Left colon (tissue), 2 donors: ENCODE measurements around the gene TEX29. TPM values are rescaled to one million over a fixed set of nuclear protein-coding genes. Genes with fewer than 3 reads are reported as not detected.

Experiments
- ATAC-seq: fragments of 200-7000 bp; cut with Tn5 transposase; one replicate; pipeline ENCODE4 v1.9.1; 2020; ENCODE audit warnings: mild to moderate bottlenecking, moderate library complexity
- DNase-seq, 2 donors: peaks; one replicate each; pipeline ENCODE4 v3.0.0-alpha.2; 2020
- intact Hi-C, 2 donors: fragments of 100-400 bp; cut with DNase I in 1 of 2; cut with micrococcal nuclease in 1 of 2; formaldehyde crosslinking; loops; one replicate each; pipeline versions ENCODE4 v1.11.2 to v1.14.0; 2022; cut with DNase I, micrococcal nuclease
- total RNA-seq, 2 donors: library from RNA; stranded (reverse); fragmentation: NEBNext Ultra II Directional; extraction: Animal tissue kit (Norgen Biotek cat#: 25700); gene quantifications; one replicate each; pipeline ENCODE4 v1.2.1, GENCODE V29; 2021
- donor health status: DM: no; HTN: no; CAD: no.
- donor health status: DM: yes; HTN: yes; CAD: no.

Gene TEX29
- total RNA-seq, 2 donors from 2014 or later: 0.89 TPM; not detected in 1

DNA sequence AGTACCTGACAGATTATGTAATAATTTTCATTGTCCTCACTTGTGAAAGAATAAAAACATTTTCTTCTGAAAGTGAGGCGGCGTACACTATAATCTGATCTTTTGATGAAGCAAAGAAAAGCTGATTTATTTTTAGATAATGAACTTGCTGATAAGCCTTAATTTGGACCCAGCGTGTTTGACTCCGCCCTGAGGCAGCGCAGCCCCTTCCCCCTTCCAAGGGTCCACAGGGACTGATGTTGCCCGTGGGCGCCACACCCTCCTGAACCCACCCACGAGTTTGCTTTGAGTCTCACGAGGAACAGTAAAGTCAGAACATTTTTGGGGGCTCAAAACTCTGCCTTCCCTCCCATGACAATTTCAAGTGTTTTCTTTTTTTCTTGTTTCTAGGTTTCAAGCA, 40.0 kb downstream of the TEX29 start:
- DNase-seq (no peak), ATAC-seq (no peak)
- intact Hi-C loops: no loop called here

DNA sequence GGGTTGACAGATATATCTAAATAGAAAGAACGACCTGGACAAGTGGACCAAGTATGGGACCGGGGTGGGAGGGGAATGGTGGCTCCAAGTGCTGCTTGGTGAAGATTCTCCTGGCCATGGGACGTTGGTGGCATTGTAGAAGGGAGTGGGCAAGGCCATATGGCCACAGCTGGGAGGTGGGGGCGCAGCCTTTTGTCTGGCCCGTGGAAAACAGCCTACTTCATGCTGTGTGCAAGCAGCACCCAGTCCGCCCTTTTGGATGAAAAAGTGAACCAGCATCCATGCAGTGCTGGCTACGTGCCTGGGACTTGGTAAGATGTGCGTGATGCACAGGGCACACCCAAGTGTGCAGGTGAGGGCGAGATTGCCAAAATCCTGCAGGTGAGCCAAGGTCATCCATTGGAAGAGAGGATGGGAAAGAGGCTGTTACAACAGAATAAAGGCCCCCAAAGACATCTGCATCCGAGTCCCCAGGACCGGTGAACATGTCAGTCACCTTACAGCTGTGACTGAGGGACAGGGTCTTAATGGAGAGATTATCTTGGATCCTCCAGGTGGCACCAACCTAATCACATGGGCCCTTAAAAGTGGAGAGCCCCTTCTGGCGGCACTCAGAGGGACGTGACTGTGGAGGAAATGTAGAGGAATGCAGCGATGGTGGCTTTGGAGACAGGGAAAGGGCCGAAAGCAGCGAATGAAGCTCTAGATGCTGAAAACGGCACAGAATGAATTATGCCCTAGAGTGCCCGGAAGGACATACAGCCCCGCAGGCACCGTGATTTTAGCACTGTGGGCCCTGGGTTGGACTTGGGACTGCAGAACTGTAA, 40.8 kb downstream of the TEX29 start:
- intact Hi-C loops: no loop called here
- ATAC-seq: no peak
- no peak for DNase-seq

- intact Hi-C loops: no loop called here
- DNase-seq: no peak
- ATAC-seq: no peak
These were observed 41.6 kb downstream of the TEX29 start for GRCh38 chr13:111361873-111362648.

DNA sequence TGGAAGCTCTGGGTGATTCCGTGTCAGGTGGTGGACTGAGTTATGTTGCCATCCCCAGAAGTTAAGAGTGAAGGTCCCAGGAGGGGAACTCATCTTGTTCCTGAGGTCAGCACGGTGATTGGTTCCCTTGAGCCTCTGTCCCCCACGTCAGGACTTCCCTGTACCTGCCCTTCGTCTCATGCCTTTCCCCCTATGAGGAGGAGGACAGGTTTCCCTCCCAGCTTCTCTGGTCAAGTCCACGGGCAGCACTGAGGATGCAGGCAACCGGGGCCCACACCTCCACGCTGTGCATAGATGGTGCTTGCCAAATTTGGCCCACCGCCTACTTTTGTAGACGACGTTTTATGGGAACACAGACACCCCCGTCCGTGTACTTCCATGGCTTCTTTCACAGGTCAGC, 42.7 kb downstream of the TEX29 start:
- ATAC-seq: no peak
- no peak for DNase-seq
- intact Hi-C loops: no loop called here

GRCh38 chr13:111363591-111363990, 43.1 kb downstream of the TEX29 start:
- DNase-seq (no peak), ATAC-seq (no peak)
- intact Hi-C loops: no loop called here

GRCh38 chr13:111365149-111366005, 44.9 kb downstream of the TEX29 start:
- no peak for DNase-seq
- no peak for ATAC-seq
- intact Hi-C loops: no loop called here

DNA sequence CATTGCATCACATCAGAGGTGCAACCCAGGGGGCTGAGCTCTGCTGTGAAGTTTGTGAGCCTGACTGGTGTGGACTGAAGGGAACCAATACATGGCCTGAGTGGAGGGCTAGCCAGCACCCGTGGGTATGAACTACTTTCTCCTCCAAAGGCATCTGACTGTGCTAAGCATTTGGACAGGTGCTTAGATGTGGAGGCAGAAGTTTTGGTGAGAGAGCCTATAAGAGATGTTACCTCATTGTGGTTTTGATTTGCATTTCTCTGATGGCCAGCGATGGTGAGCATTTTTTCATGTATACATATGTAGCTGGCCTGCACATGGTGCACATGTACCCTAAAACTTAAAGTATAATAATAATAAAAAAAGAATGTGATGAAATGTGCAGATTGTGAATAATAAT, 46.9 kb downstream of the TEX29 start:
- ATAC-seq: no peak
- no peak for DNase-seq
- intact Hi-C loops: no loop called here

DNA sequence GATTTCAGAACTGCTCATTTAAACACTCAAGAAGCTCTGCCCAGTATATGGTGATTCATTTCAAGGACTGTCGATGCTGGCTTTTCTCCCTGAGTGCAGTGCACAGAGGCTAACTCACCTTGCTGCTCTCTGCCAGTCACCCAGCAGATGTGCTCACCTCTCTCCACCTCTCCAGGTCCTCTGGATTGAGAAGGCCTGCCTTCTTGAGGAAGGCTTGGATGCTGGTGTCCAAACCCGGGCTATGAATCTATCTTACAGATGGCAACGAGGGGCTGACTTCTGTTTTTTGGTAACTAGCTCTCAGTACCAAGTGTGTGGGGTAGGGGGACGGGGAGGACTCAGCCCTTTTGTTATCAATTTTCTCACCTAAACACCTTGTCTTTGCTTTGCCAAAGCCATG, 47.6 kb downstream of the TEX29 start:
- ATAC-seq (no peak), DNase-seq (no peak)
- intact Hi-C loops: no loop called here

- intact Hi-C loops: no loop called here
- DNase-seq (no peak), ATAC-seq (no peak)
These were observed 49.7 kb downstream of the TEX29 start for GRCh38 chr13:111370147-111370546.

- ATAC-seq (no peak), DNase-seq (no peak)
- intact Hi-C loops: no loop called here
These were observed 50.4 kb downstream of the TEX29 start for GRCh38 chr13:111370570-111371535.

GRCh38 chr13:111371720-111372119, 51.3 kb downstream of the TEX29 start:
- no peak for DNase-seq
- no peak for ATAC-seq
- intact Hi-C loops: no loop called here

DNA sequence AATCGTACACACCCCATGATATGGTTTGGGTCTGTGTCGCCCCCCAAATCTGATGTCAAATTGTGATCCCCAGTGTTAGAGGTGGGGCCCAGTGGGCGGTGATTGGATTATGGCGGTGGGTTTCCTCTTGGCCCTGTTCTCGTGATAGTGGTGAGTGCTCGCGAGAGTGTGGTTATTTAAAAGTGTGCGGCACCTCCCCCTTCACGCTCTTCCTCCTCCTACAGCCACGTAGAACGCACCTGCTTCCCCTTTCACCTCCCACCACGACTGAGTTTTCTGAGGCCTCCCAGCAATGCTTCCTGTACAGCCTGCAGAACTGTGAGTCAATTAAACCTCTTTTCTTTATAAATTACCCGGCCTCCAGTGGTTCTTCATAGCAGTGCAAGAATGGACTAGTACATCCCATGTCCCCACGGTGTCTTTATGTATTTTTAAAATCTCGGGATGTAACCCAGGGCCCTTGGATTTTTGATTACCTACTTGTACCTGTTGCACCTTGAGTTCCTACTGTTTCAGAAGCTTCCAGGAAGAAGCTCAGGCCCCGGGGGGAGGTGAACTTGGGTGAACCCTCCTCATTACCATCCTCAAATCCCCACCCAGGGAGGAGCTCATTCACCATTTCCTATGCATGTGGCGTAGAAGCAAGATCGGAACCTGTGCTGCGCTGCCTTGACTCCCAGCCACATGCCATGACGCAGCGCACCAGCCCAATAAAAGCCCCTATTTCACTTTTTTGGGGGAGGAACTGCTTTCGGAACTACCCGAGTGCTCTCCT, 52.4 kb downstream of the TEX29 start:
- intact Hi-C loops: no loop called here
- DNase-seq: no peak
- ATAC-seq: no peak

DNA sequence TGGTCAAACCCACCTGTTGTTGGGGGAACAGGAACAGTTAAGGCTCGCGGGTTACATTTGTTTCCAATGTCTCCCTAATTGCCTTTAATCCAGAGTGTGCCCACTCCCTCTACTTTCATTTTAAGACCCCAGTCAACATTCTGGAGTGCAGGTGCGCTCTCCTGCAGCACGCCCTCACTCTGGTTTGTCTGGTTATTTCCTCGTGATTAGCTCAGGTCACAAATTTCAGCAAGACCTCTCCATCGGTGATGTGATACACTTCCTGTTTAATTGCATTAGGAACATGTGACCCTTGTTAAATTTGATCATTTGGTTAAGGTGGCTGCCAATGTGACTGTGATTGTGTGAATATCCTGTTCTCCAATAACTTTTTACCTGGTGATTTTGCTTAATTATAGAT, 53.0 kb downstream of the TEX29 start:
- ATAC-seq (no peak), DNase-seq (no peak)
- intact Hi-C loops: no loop called here

DNA sequence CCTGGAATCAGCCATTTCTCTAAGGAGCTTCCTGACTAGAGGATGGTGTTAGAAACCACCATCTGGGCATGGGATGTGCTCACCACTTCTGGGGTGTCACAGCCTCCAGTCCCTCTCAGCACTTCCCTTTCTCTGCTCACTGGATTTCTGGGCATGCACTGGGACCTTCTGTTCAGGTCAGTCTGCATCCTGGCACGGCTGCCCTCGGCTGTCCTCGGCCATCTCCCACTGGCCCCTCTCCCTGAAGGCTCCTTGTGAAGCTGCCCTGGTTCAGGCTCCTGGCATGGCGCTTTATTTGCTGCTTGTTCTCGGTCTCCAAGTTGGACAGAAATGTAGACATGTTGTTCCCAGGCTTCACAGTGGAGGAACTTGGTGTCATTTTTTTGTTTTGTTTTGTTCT, 60.0 kb downstream of the TEX29 start:
- DNase-seq (no peak), ATAC-seq (no peak)
- intact Hi-C loops: no loop called here

DNA sequence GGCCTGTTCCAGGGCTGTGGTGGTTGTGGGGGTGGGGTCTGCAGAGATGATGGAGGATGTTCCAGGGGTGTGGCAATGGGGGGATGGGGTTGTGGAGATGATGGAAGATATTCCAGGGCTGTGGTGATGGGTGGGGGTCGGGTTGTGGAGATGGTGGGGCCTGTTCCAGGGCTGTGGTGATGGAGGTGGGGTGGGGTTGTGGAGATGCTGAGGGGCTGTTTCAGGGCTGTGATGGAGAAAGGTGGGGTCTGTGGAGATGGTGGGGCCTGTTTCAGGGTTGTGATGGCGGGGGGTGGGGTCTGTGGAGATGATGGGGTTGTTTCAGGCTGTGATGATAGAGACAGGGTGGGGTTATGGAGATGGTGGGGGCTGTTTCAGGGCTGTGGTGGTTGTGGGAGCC, 62.0 kb downstream of the TEX29 start:
- intact Hi-C loops: no loop called here
- ATAC-seq: no peak
- DNase-seq: no peak

- DNase-seq: no peak
- intact Hi-C loops: no loop called here
- no peak for ATAC-seq
These were observed 62.4 kb downstream of the TEX29 start for GRCh38 chr13:111382877-111383276.

DNA sequence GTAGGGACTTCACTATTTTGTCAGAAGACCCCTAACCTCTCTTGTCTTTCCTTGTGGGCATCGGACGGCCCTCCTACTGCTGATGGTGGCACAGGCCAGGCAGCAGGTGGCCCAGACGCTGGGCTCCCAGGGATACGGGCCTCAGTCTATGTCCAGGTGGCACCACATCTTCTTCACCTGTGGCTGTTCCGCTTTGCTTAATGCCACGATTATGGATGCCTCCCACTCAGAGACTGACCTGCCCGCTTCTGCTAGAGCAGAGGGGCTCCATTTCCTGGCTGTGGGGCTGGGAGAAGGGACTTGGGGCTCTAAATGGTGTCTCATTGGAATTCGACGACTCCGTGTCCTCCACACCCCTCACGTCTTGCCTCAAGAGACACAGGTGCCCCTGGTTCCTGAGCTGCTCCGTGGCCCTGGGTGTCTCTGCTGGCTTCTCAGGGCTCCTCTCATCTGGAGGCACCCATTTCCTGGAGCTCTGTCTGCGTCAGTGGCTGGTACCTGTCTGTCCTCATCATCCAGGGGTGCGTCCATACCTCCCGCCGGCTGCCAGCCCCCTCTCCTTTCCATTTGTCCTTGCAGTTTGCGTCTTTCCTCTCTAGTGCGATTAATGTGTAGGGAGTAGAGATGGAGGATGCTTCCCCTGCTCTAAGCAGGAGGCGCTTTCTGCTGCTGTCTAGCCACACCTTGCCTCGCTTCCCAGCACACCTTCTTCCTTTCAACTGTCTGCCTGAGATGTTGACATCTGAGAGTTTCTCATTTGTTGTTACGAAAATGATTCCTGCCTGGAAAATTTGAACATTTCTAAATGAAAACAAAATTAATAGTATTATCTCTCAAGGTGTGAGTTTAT, 63.4 kb downstream of the TEX29 start:
- intact Hi-C loops: no loop called here
- ATAC-seq (no peak), DNase-seq (no peak)
